GM12891 (cell line): Measurements from ENCODE around the gene KRTAP9-6.
"Not testable (repeated sequence)": the region's sequence is repeated elsewhere in the genome, so short reads cannot be mapped to it uniquely, and the experiment has no call there.

ENCODE experiments used
- PAX5 ChIP-seq: IDR thresholded peaks from 2 replicates; pipeline ENCODE4 v1.6.1; 2011; ENCODE audit warnings: low read length, moderate library complexity, mild to moderate bottlenecking; ENCODE audit not compliant: insufficient read depth, severe bottlenecking
- POLR2A ChIP-seq: IDR thresholded peaks from 2 replicates; pipeline ENCODE4 v1.6.1; 2011; ENCODE audit warnings: low read depth, low read length, control low read depth
- POLR2AphosphoS5 ChIP-seq: IDR thresholded peaks from 2 replicates; pipeline ENCODE4 v1.6.1; 2011; ENCODE audit warnings: low read depth, low read length, control low read depth
- POU2F2 ChIP-seq: IDR thresholded peaks from 2 replicates; pipeline ENCODE4 v1.6.1; 2011; ENCODE audit warnings: low read depth, mild to moderate bottlenecking, control low read depth, low read length, moderate library complexity
- SPI1 ChIP-seq: IDR thresholded peaks from 2 replicates; pipeline ENCODE4 v1.6.1; 2011; ENCODE audit warnings: low read depth, low read length, control low read depth
- TAF1 ChIP-seq: IDR thresholded peaks from 2 replicates; pipeline ENCODE4 v1.6.1; 2011; ENCODE audit warnings: low read depth, low read length, control low read depth

DNA sequence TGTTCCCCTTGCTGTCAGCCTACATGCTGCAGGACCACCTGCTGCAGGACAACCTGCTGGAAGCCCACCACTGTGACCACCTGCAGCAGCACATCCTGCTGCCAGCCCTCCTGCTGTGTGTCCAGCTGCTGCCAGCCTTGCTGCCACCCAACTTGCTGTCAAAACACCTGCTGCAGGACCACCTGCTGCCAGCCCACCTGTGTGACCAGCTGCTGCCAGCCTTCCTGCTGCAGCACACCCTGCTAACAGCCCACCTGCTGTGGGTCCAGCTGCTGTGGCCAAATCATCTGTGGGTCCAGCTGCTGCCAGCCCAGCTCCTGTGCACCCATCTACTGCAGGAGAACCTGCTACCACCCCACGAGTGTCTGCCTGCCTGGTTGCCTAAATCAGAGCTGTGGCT lies 6.1 kb downstream of the KRTAP9-6 start:
- TF ChIP-seq TAF1, POLR2AphosphoS5, POLR2A, POU2F2, PAX5, SPI1: not testable (repeated sequence)
